ENCODE measurements around the gene LY6G6C. TPM values are rescaled to one million over a fixed set of nuclear protein-coding genes. Genes with fewer than 3 reads are reported as not detected.

Gene LY6G6C
- total RNA-seq, 1 donor from 2014 or later = not detected

DNA sequence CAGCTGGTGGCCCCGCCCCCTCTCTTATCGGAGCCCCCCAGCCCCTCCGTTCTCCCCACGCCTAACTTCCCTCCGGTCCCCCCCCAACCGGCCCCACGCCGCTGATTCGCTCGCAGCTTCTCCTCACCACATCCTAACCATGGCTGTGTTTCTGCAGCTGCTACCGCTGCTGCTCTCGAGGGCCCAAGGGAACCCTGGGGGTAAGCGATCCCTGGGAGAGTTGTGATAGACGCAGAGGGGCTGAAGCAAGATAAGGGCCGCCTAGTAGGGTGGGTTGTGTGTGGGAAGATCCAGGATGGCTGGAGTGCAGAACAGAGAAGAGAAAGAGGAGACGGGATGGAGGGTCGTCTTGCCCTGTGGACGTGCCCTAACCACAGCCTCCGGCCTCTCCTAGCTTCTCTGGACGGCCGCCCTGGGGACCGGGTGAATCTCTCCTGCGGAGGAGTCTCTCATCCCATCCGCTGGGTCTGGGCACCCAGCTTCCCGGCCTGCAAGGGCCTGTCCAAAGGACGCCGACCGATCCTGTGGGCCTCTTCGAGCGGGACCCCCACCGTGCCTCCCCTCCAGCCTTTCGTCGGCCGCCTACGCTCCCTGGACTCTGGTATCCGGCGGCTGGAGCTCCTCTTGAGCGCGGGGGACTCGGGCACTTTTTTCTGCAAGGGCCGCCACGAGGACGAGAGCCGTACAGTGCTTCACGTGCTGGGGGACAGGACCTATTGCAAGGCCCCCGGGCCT lies 1.9 kb upstream of the LY6G6C start, which contains the start of gene MPIG6B:
Gene MPIG6B (plus strand): TSS at position 129 of the 735 bp plus-strand sequence. CDS start 11 bp downstream, at position 140.
- H3K4me3 ChIP-seq = no peak within 1 kb of the TSS
- intact Hi-C loops (cut with micrococcal nuclease) = no loop called here

DNA sequence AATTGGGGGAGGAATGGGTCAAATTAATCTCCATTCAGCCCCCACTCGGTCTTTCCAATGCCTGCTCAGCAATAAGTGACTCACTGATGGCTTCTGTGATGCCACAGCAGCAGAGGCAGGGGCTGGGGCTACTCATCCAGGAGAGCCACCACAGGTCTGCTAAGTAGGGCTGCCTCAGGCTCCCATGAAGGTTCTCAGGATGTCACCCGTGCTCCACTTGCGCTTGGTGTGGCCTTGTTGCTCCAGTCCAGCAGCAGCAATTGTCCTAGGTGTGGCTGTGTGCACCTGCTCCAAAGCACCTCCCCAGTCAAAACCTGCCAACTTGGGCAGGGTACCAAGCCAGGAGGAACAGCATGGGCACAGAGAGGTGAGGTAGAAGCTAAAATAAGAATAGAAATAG lies 627 bp upstream of the LY6G6C start:
- Histone ChIP-seq H3K9me3 (replicated peaks) (no peaks in the 10 kb centered on the region), H3K27ac (replicated peaks) (no peak overlapping the region), H3K4me1 (no peaks in the 10 kb centered on the region), H3K36me3 (peaks cover 15% of the 10 kb centered on the region), H3K27me3 (ENCODE audit: low read depth) (no peaks in the 10 kb centered on the region), H3K4me3 (no peak overlapping the region)
- TF ChIP-seq, protein P1, sequence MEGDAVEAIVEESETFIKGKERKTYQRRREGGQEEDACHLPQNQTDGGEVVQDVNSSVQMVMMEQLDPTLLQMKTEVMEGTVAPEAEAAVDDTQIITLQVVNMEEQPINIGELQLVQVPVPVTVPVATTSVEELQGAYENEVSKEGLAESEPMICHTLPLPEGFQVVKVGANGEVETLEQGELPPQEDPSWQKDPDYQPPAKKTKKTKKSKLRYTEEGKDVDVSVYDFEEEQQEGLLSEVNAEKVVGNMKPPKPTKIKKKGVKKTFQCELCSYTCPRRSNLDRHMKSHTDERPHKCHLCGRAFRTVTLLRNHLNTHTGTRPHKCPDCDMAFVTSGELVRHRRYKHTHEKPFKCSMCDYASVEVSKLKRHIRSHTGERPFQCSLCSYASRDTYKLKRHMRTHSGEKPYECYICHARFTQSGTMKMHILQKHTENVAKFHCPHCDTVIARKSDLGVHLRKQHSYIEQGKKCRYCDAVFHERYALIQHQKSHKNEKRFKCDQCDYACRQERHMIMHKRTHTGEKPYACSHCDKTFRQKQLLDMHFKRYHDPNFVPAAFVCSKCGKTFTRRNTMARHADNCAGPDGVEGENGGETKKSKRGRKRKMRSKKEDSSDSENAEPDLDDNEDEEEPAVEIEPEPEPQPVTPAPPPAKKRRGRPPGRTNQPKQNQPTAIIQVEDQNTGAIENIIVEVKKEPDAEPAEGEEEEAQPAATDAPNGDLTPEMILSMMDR (IDR thresholded peaks at IDR 0.05; ENCODE audit: borderline replicate concordance) = no peak
- intact Hi-C loops (cut with micrococcal nuclease) = no loop called here
- no peak for DNase-seq

More for the DNA sequence above, 1.9 kb upstream of the LY6G6C start, which contains the start of gene MPIG6B:
- Histone ChIP-seq H3K36me3 (peaks cover 27% of the 10 kb centered on the region), H3K9me3 (replicated peaks) (no peaks in the 10 kb centered on the region), H3K27me3 (ENCODE audit: low read depth) (no peaks in the 10 kb centered on the region), H3K27ac (replicated peaks) (peak within 1 kb of the TSS; percentile 46), H3K4me1 (peaks cover 9% of the 10 kb centered on the region)
- TF ChIP-seq, protein P1 (IDR thresholded peaks at IDR 0.05; ENCODE audit: borderline replicate concordance) = no peak
- DNase-seq = no peak

DNA sequence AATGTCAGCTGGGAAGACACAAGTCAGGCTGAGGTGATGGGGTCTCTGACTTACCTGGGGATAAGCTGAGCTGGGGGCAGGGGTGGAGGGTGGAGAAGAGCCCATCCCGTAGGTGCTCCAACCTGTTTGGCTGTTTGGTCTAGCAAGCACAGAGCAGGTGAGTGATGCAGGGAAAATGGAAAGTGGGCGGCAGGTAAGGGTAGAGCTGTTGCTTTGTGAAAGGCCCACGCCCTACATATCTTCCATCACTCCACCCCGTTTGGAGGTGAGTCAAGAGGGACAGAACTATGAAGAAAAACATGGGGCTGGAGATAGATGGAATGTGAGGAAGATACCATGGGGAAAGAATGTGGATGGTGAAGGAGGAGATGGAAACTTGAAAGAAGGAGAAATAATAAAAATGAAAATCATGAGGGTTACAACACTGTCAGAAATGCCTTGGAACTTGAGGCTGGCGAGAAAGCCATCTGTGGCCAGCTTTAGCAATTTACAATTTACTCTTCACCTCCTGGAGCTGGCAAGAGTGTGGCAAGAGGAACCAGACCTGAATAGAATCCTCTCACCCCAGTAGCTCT lies 1.3 kb downstream of the LY6G6C start:
- TF ChIP-seq, protein P1 (IDR thresholded peaks at IDR 0.05; ENCODE audit: borderline replicate concordance) = no peak
- H3K4me3 ChIP-seq = no peak overlapping the region
- H3K27me3 ChIP-seq (ENCODE audit: low read depth) = no peaks in the 10 kb centered on the region
- intact Hi-C loops (cut with micrococcal nuclease) = no loop called here
- DNase-seq = no peak
- H3K27ac ChIP-seq (replicated peaks) = no peak overlapping the region
- no peaks in the 10 kb centered on the region for H3K36me3 ChIP-seq
- H3K4me1 ChIP-seq = no peaks in the 10 kb centered on the region
- no peaks in the 10 kb centered on the region for H3K9me3 ChIP-seq (replicated peaks)

DNA sequence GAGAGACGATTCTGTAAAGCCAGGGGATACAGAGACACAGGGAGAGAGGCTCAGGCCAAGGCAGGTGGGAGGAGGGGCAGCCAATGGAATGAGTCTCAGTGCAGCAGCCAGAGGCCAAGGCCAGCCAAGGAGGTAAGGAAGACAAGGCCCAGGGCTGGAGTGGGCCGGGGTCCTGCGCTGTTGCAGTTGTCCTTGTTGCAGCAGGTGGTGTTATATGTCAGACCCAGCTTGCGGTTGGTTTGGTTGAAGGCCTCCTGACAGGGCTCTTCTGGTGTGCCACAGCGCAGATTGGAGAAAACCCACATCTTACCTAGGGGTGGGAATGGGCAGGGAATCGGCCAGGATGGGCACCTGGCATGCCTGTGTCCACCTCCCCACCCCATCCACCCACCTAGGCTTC lies 2.5 kb downstream of the LY6G6C start:
- Histone ChIP-seq H3K36me3 (no peaks in the 10 kb centered on the region), H3K27ac (replicated peaks) (no peak overlapping the region), H3K4me1 (no peaks in the 10 kb centered on the region), H3K4me3 (no peak overlapping the region), H3K27me3 (ENCODE audit: low read depth) (no peaks in the 10 kb centered on the region), H3K9me3 (replicated peaks) (no peaks in the 10 kb centered on the region)
- TF ChIP-seq, protein P1 (IDR thresholded peaks at IDR 0.05; ENCODE audit: borderline replicate concordance) = no peak
- intact Hi-C loops (cut with micrococcal nuclease) = no loop called here
- no peak for DNase-seq

DNA sequence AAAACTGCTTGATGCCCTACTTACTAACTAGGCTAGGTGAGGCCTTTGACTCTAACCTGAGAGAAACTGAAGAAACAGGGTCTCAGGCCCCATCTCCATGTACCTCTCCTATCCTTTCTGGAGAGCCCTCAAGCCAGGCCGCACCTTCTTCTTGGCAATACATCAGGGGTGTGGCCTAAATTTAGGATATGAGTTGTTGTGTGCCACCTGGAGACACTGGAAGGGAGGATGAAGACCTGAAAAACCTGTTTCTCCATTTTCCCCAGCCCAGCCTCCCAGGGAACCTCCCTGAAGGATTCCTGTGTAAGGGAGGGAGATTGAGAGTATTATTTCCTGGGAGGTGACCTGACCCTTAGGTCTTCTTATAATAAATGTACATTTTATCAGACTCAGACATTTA lies 3.3 kb downstream of the LY6G6C start:
- no peaks in the 10 kb centered on the region for H3K9me3 ChIP-seq (replicated peaks)
- no peaks in the 10 kb centered on the region for H3K36me3 ChIP-seq
- intact Hi-C loops (cut with micrococcal nuclease) = no loop called here
- H3K27me3 ChIP-seq (ENCODE audit: low read depth) = no peaks in the 10 kb centered on the region
- no peak overlapping the region for H3K4me3 ChIP-seq
- H3K27ac ChIP-seq (replicated peaks) = no peak overlapping the region
- DNase-seq = no peak
- H3K4me1 ChIP-seq = no peaks in the 10 kb centered on the region
- TF ChIP-seq, protein P1 (IDR thresholded peaks at IDR 0.05; ENCODE audit: borderline replicate concordance) = no peak
